Activated naive CD4-positive, alpha-beta T cell treated with anti-CD3 and anti-CD28 coated beads, Interleukin-2, amount 50 U/mL, for 16 hours (primary cell): ENCODE measurements around the gene PRKAG2.

Experiments
- DNase-seq: peaks from one replicate; pipeline ENCODE4 v3.0.0-alpha.2; 2020

PRKAG2 gene

DNA sequence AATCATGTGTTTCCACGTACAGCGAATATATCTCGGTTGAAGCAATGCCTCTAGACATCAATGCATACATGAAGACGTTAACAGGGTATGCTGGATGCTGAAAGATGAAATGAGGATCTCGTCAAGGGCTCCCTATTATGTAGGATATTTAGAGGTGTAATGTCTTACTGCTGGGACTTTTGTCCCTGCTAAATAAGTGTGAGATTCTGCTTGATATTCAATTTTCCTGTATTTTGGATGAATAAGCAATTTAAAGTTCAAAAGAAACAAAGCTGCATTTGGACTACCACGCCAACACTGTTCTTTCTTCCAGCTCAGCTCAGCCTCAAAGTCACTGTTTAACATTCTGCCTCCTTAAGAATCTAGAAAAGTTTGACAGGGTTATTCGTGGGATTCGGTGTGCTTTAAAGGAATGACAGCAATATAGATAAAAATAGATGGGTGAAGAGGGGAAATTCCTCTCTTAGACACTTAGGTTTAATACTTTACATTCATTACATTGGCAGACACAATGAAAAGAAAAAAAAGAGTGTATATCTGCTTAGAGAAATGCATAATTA, 247.1 kb downstream of the PRKAG2 start:
- DNase-seq, result no peak

DNA sequence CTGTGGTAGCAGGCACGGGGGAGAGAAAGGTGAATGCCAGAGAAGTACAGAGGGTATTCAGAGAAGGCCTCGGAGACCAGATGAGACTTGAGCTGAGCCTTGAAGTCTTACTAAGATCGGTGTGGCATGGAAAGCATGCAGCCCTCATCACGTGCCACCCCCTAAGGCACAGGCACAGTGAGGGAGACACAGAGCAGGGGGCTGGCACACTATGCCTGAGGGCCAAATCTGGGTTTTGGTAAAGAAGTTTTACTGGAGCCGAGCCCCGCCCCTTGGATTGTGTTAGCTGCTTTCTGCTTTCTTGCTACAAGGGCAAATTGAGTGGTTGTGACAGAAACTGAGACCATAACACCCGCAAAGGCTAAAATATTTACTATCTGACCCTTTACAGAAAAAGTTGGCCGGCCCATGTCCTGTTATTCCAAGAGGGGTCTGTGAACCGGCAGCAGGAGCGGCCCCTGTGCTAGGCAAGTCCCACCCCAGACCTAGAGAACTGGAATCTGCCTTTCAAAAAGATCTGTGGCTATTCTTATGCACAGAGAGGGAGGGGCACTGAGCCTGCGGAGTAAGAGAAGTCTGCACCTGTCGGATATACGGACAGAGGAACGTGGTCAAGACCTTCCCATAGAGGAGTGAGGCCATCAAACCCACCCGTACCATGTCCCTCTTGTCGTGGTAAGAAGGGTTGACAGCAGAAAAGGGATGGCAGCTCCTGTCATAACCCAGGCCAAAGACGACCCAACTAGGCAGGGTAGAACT, 247.9 kb downstream of the PRKAG2 start:
- no peak for DNase-seq

DNA sequence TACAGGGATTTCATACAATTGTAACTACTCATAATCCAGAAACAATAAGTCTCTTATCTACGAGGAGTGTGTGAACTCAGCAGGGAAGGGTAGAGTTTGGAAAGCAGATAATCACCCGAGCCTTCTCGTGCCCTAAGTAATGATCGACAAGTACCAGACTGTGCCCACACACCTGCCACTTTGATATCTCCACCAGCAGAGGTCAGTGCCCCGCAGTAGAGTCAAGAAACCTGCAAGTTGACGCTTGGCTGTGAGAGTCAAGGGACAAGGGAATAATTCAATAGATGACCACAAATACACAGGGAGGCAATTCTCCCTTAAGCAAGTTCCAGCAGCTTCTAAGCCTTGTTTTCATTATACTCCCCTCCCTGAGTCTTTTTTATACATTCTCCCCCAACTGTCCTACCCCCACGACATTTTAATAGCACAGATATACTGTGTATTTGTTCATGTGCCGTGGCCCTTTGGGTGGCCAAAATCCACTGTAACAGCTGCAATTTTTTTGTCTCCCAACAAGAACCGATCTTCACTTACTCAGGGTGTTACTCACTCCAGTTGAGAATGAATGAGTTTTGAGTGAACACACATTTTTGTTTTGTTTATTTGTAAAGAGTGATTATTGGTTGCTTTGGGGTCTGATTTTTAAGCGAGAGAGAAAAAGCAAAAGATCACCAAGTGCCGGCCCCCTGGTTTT, 250.3 kb downstream of the PRKAG2 start:
- DNase-seq, result peak; percentile 33

DNA sequence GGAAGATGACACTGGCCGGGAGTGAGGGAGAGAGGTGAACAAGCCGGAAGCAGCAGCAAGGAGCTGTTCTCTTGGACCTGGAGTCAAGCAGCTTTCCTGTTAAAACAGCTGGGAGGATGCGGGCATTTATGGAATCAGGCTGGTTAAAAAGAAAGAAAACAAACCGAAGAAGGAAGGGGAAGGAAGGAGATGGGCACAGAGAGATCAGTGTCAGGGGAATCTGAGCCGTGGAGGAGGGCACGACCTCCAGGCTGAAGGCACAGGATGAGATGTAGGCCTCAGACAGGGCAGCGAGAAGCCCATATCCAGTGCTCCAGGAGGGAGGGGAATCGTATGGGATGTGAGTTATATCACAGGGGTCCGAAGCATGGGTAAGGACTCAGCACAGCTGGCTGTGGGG, 251.3 kb downstream of the PRKAG2 start:
- no peak for DNase-seq

DNA sequence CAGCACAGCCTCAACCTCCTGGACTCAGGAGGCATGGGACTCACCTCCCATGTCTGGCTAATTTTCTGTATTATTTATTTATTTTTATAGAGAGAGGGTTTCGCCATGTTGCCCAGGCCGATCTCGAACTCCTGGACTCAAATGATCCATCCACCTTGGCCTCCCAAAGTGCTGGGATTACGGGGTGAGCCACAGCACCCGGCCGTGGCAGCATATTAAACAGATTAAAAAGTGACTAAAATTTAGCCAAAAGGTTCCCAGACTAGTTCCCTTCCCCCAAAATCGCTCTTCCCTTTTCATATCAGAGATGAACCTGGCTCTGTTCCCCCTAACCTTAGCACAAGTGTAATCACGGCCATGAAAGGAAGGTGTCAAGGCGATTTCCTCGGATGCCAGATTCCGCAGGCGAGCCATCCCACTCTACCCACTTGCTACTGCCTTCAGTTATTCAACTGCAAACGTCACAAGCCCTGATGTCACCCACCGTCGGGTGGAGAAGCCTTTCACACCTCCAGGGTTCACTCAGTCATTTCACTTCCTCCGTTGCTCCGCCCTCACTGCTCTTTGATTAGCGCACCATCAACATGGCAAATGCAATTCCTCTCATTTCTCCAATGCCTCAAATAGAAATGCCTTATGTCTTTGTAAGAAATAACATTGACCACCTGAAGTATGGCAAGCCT, 252.5 kb downstream of the PRKAG2 start:
- no peak for DNase-seq

DNA sequence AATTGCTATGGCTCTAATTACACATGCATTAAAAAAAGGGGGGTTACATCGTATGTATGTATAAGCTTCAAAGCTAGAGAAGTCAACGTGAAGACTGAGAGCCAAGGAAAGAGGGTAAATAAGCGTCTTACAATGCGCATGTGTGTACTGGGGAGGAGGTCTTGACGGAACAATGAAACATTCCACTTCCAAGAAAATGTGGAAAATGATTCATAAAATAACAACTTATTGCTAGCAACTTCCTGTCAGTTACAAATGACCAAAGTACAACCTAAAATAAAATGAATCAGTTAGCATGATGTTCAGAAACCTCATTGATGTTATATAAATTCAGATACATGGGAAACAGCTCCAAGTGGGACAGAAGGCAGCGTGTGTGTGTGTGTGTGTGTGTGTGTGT, 253.1 kb downstream of the PRKAG2 start:
- no peak for DNase-seq

DNA sequence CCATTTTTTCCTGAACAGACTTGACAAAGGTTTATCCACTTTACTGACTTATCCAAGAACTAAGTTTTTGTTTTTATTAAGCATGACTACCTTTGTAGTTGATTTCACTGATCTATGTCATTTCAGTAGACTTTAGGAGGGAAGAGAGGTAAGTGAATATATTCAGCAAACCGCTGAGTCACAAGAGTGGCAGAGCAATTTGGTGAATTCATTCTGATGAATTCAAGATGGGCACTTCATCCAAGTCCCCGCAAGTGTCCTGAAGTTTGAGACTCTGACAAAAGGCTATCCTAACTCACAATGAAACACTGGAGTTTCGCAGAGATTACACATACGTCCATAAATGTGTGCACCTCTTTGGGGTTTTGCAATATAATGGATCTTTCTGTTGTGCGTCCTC, 255.0 kb downstream of the PRKAG2 start:
- no peak for DNase-seq

DNA sequence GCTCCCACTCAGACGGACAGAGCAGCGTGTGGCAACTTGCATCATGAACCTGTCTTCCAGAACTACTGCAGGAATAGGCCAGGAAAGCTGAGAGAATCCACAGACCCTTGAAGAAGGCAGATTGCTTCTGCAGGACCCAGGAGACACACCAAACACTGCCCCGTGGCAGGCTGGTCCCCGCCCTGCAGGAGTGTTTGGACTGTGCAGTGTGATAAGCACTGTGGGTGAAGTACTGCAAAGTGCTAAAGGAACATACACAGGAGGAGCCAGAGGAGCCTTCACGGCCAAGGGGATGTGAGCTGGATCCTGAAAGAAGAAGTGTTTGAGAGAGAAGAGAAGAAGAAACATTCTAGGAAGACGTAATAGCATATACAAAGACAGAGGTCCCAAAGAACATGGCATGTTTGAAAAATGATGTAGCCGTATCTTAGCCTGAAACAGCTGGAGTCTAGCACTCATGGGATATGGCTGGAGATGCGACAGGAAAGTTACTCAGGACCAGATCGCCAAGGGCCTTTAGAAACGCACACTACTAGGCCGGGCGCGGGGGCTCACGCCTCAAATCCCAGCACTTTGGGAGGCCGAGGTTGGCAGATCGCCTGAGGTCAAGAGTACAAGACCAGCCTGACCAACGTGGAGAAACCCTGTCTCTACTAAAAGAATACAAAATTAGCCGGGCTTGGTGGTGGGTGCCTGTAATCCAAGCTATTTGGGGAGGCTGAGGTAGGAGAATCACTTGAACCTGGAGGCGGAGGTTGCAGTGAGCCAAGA, 260.3 kb downstream of the PRKAG2 start:
- DNase-seq, result no peak

DNA sequence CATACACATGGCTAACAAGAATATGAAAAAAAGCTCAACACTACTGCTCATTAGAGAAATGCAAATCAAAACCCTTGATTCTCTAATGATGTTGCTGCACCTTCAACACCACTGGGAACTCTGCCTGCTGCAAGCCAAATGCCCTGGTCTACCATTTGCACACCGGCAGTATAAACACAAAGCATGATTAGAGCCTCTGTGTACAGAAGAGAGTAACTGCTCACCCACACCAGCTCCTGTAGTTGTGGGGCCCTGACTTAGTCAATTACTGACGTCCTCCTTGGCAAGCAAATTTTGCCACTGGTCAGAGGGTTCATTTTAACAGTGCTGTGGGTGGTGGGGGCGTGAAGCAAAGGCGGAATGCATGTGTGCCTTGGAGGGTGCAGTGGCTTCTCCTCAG, 261.1 kb downstream of the PRKAG2 start:
- DNase-seq, result no peak

DNA sequence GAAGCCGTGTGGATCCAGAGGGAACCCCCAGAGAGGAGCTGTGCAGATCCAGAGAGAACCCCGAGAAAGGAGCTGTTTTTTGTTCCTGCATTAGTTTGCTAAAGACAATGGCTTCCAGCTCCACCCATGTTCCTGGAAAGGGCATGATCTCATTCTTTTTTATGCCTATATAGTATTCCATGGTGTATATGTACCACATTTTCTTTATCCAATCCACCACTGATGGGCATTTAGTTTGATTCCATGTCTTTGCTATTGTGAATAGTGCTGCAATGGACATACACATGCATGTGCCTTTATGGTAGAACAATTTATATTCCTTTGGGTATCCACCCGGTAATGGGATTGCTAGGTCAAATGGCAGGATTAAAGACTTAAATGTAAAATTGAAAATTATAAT, 261.9 kb downstream of the PRKAG2 start:
- no peak for DNase-seq

DNA sequence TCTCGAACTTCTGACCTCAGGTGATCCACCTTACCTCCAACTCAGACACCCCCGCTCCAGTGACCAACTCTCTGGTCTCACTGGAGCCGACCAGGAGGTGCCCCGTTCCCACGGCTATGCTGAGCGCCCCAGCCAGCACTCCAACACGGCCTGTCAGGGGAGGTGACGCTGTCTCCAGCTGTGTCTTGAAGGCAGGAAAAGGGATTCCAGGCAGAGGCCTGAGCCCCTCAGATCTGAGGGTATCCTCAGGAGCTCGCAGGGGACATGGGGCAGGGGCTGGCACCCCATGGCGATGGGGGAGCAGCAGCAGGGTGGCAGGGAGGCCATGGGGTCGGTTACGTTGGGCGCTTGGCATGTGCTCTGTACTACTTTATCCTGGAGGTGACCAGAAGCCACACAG, 262.9 kb downstream of the PRKAG2 start:
- no peak for DNase-seq

DNA sequence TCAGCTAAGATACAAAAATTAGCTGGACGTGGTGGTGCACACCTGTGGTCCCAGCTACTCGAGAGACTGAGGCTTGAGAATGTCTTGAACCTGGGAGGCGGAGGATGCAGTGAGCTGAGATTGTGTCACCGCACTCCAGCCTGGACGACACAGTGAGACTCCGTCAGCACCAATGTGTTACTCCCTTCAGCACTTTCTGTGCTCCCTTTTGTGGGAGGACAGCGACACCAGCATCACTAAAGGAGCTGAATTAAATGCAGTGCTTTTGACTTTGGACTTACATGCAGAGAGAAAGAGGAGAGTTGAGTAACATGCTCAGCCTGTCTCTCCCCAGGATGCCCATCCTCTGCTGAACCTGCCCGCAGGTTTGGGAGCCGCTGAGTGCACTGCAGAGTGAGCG, 265.0 kb downstream of the PRKAG2 start:
- no peak for DNase-seq

DNA sequence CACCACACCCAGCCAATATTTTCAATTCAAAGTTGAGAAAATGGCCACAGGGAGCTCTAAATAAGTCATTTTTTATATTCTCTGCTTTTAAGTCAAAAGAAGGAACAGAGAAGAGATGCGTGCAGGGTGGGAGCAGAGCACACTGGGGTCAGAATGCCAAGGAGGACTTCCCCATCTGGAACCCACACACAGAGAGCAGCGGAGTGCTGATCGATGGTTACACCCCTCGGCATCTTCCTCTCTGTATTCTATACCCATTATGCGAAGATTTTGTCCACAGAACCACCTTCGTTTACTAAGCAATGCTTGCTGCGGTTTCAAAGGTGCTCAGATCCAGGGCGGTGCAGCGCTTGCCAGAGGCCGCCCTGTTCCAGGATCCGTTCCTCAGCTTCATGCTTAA, 265.9 kb downstream of the PRKAG2 start:
- no peak for DNase-seq

DNA sequence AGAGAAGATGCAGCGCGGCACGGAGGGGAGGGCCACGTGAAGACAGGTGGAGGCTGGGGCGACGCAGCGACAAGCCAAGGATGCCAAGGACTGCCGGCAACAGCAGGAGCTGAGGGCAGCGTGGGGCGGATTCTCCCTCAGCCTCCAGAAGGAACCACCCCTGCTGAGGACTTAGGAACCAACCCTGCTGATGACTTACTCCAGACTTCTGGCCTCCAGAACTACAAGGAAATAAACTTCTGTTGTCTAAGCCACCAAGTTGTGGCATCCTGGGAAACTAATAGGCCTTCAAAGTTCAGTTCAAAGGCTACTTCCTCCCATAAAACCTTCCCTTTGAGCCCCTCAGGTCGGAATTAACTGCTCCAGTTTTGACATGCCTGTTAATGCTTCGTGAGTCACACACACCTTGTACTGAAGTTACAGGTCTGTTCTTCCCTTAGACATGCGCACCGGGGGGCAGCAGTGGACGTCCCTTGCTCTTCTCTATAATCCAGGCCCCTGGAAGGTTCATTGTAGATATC, 268.8 kb downstream of the PRKAG2 start:
- no peak for DNase-seq

DNA sequence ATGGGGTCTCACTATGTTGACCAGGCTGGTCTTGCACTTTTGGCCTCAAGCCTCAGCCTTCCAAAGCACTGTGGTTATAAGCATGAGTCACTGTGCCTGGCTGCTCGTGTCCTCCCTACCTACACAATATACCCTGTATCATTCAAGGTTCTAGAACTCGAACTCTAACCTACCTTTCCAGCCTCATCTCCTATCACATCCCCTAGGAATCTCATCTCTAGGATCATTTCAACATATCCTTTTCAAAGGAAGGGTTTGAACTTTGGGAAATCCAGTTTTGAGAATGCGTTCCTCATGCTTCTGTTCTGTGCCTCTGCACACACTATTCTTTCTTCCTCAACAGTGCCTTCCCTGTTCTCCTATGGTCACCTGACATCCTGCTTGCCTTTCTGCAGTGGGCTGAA, 269.4 kb downstream of the PRKAG2 start:
- DNase-seq, result no peak

DNA sequence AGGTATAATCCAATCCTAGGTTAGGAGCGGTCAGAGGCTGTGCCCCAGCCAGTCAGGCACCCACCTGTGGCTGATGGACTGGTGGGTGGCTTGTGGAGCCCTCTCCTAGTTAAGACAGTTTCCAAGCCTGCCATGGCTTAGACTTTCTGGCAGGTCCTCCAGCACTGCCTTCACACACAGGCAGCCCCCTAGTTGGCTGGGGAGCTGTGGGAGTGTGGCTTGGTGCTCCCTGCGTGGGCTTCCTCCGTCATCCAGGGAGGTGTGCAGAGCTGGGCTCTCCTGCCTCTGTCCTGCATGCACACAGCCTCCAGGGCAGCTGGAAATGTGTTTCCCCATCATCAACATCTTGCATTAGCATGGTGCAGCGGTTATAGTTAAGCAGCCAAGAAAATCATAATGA, 273.0 kb downstream of the PRKAG2 start:
- DNase-seq, result no peak

DNA sequence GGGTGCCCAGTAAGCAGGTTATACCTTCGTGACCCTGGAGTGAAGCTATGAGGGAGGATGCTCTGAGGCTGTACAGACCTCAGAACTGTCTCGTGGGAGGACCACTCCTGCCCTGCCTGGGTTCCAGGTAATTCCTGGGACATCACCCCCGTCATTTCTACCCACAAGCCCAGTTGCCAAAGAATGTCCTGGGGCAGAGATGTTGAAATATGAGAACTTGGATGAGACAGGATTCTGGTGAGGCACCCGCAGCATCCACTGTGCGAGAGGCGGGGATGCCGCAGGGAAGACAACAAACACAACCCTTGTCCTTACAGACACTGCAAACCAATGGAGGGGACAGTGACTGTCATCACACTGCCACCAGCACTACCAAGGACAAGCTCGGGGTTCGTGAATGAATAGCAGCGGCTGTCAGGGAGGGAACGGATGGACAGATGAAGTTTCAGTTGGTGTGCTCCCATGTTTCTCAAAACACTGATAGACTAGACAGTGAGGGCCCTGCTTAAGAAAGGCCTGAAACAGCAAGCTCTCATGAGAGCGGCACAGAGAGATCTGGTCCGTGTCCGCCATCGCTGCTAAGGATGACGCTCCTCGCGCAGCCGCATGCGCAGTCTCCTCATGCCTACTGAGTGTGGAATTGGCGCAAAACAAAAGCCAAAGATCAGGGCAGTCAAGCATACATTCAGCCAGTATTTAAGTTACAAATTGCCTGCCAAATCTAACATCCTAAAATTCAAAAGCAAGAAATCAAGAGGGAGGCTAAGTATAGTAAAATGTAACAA, 275.2 kb downstream of the PRKAG2 start:
- DNase-seq, result no peak

DNA sequence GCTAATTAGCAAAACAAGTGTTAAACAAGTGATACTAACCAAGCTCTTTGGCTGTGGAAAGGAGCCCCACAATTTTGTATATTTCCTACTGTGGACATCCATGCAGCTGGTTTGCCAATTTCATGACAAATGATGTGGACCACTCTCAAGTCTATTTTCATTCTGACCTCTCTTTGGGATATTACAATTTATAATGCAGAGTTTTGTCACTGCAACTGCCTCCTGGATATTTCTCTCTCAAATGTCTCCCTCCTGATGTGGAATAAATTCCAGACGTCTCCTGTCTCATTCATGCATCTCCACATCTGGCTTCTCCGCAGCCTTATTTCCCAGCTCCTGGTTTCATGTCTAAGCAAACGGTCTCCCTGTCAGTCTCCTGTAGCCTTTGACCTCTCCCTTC, 276.6 kb downstream of the PRKAG2 start:
- DNase-seq, result no peak

DNA sequence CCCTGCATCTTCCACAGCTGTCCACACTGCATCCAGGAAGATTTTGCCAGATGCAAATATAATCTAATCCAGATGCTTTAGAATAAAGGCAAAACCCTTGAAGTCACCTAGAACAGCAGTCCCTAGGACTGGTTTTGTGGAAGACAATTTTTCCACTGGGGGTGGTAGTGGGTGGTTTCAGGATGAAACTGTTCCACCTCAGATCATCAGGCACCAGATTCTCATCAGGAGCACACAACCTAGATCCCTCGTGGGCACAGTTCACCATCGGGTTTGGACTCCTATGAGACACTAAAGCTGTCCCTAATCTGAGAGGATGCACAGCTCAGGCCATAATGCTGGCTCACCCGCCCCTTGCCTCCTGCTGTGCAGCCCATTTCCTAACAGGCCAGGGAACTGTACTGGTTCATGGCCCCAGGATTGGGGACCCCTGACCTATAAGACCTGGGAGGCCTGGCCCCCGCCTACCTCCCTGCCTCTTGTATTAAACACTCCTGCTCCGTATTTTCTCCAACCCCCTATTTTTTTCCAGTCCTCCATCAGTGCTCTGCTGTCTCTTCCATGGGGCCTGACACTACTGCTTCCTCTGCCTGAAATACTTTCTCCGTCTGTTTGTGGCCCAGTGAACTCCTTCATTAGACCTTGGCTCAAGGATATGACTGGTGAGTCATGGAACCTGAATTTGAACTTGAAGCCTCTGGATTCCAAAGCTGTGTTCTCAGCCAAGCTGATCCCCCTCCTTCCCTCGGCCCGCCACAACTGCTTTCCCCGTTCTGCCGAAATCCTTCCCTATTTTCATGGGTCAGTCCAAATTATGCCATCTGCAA, 277.3 kb downstream of the PRKAG2 start:
- DNase-seq, result no peak

DNA sequence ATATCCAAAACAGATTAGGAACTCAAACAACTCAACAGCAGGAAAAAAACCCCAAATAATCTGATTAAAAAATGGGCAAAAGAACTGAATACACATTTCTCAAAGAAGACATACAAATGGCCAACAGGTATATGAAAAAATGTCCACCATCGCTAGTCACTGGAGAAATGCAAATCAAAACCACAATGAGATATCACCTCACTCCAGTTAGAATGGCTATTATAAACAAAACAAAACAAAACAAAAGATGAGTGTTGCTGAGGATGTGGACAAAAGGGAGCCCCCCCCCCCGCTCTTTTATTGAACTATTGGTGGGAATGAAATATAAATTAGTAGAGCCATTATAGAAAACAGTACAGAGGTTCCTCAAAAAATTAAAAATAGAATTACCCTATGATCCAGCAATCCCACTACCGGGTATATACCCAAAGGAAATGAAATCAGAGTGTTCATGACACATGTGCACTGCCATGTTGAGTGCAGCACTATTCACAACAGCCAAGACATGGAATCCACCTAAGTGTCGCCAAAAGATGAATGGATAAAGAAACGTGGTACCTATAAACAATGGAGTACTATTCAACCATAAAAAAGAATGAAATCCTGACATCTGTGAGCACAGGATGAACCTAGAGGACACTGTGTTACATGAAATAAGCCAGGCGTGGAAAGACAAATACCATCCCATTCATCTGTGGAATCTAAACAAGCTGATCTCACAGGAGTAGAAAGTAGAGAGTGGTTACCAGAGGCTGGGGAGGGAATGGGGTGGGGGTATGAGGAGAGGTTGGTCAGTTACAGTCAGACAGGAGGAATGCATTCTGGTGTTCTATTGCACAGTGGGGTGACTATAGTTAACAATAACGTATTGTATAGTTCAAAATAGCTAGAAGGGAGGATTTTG, 279.1 kb downstream of the PRKAG2 start:
- DNase-seq, result no peak
